ENCODE data around the gene TRIM7.
"Not testable (repeated sequence)": the region's sequence is repeated elsewhere in the genome, so short reads cannot be mapped to it uniquely, and the experiment has no call there.

Gene TRIM7

DNA sequence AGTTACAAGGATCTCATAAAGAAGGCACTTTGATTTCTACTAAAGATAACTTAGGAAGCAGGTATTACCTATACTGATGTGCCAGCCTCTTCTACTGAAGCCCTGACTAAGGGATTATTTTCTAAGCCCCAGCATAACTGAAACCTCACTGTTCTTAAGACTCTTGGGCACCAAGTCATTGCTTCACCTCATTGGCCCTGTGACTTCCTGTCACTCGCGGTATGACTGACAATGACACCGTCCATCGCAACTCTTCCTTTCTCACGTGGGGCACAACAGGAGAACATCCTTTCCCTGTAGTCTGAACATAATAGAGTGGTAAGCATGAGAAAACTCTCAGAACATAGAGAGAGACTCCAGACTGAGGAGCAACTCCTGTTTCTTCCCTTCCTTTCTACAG is 51.2 kb downstream of the TRIM7 start:
- Histone ChIP-seq H3K4me2 (ENCODE audit: low read length) (no peak overlapping the region), H2AFZ (no peak overlapping the region), H3K4me1 (no peaks in the 10 kb centered on the region), H3K79me2 (no peaks in the 10 kb centered on the region), H3K9me3 (ENCODE audit: control insufficient read depth, low read length) (no peaks in the 10 kb centered on the region), H3K27me3 (ENCODE audit: control insufficient read depth, insufficient read depth, low read length) (no peaks in the 10 kb centered on the region), H3K36me3 (ENCODE audit: control insufficient read depth, insufficient read depth, low read length) (no peaks in the 10 kb centered on the region), H3K4me3 (ENCODE audit: low read depth, low read length) (no peak overlapping the region), H3K9ac (no peak overlapping the region), H3K27ac (no peak overlapping the region)
- TF ChIP-seq CTCF (IDR thresholded peaks at IDR 0.05): no peak

GRCh38 chr5:181152406-181152805 is 52.6 kb downstream of the TRIM7 start:
- Histone ChIP-seq H3K27ac (no peak overlapping the region), H3K9ac (no peak overlapping the region), H3K27me3 (ENCODE audit: control insufficient read depth, insufficient read depth, low read length) (no peaks in the 10 kb centered on the region), H3K4me1 (no peaks in the 10 kb centered on the region), H3K36me3 (ENCODE audit: control insufficient read depth, insufficient read depth, low read length) (no peaks in the 10 kb centered on the region), H3K79me2 (no peaks in the 10 kb centered on the region), H3K4me2 (ENCODE audit: low read length) (no peak overlapping the region), H3K9me3 (ENCODE audit: control insufficient read depth, low read length) (no peaks in the 10 kb centered on the region), H2AFZ (no peak overlapping the region), H3K4me3 (ENCODE audit: low read depth, low read length) (no peak overlapping the region)
- no peak for TF ChIP-seq CTCF (IDR thresholded peaks at IDR 0.05)

- Histone ChIP-seq H3K27me3 (ENCODE audit: control insufficient read depth, insufficient read depth, low read length) (no peaks in the 10 kb centered on the region), H3K27ac (no peak overlapping the region), H3K4me3 (ENCODE audit: low read depth, low read length) (no peak overlapping the region), H3K4me2 (ENCODE audit: low read length) (no peak overlapping the region), H2AFZ (no peak overlapping the region), H3K79me2 (no peaks in the 10 kb centered on the region), H3K4me1 (no peaks in the 10 kb centered on the region), H3K9me3 (ENCODE audit: control insufficient read depth, low read length) (no peaks in the 10 kb centered on the region), H3K9ac (no peak overlapping the region), H3K36me3 (ENCODE audit: control insufficient read depth, insufficient read depth, low read length) (no peaks in the 10 kb centered on the region)
- TF ChIP-seq CTCF (IDR thresholded peaks at IDR 0.05): no peak
Observed at GRCh38 chr5:181151146-181151545, 53.9 kb downstream of the TRIM7 start.

DNA sequence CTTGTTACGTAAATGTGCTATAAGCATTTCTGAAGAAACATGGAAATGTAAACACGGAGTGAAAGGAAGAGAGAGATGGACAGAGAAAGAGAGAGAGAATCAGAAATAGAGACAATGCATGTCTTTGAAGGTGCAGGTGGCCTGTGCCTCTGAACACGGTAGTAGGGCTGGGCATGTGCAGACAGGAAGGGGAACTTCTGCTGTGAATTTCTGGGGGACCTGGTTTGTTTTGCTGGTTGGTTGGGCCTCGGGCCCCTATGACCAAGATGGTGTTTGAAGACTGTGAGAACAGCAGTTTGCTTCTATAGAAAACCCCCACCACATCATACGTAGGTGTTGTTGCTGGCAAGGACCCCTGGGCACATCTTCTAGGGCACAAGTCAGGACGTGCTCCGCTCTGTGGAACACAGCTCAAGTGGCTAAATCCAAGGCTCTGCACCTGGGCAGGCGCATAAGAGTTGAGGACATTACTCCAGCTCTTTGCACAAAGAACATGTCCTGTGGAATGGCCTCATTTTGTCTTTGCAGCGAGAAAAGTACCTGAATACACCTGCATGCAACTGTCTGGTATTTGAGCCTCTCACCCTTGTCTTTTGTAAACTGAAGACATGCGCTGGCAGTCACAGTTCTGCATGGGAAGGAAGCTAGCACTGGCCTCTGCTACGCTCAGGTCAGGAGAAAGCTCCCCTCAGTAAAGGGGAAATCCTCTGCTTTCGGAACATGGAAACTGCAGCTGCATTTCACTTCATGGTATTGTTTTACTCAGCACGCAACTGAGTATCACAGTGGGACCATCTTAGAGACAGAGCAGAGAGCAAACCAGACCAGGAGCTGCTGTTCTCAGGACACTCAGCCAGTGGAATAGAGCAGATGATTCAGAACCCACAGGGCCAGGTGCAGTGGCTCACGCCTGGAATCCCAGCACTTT is 54.9 kb downstream of the TRIM7 start:
- Histone ChIP-seq H3K27ac (no peak overlapping the region), H3K36me3 (ENCODE audit: control insufficient read depth, insufficient read depth, low read length) (no peaks in the 10 kb centered on the region), H3K9ac (no peak overlapping the region), H3K4me2 (ENCODE audit: low read length) (no peak overlapping the region), H3K4me3 (ENCODE audit: low read depth, low read length) (no peak overlapping the region), H3K79me2 (no peaks in the 10 kb centered on the region), H3K4me1 (no peaks in the 10 kb centered on the region), H3K27me3 (ENCODE audit: control insufficient read depth, insufficient read depth, low read length) (no peaks in the 10 kb centered on the region), H3K9me3 (ENCODE audit: control insufficient read depth, low read length) (no peaks in the 10 kb centered on the region), H2AFZ (no peak overlapping the region)
- TF ChIP-seq CTCF (IDR thresholded peaks at IDR 0.05): no peak

DNA sequence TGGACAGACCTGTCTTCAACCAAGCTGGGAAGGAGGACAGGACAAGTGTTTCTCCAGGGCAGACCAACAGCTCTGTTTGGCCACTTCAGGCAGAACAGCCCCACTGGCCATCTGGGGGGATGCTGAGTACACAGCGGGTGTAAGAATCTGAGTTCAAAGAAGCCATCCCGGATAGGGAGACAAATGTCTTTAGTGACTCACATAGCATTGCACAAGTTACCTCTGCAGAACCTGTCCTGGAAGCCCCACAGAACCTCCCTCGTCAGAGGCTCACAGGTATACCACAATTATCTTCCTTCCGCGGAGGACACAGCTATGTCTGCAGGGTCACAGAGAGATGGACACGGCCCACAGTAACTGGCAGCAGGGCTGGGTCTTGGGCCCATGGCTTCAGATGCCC is 55.6 kb downstream of the TRIM7 start:
- H3K27me3 ChIP-seq (ENCODE audit: control insufficient read depth, insufficient read depth, low read length): no peaks in the 10 kb centered on the region
- H3K4me2 ChIP-seq (ENCODE audit: low read length): no peak overlapping the region
- no peak overlapping the region for H2AFZ ChIP-seq
- no peak overlapping the region for H3K27ac ChIP-seq
- H3K4me3 ChIP-seq (ENCODE audit: low read depth, low read length): no peak overlapping the region
- no peak overlapping the region for H3K9ac ChIP-seq
- TF ChIP-seq CTCF (IDR thresholded peaks at IDR 0.05): no peak
- no peaks in the 10 kb centered on the region for H3K79me2 ChIP-seq
- no peaks in the 10 kb centered on the region for H3K4me1 ChIP-seq
- no peaks in the 10 kb centered on the region for H3K36me3 ChIP-seq (ENCODE audit: control insufficient read depth, insufficient read depth, low read length)
- no peaks in the 10 kb centered on the region for H3K9me3 ChIP-seq (ENCODE audit: control insufficient read depth, low read length)

- H3K9ac ChIP-seq; H3K4me1 ChIP-seq; H3K79me2 ChIP-seq; H3K9me3 ChIP-seq (ENCODE audit: control insufficient read depth, low read length); H3K4me3 ChIP-seq (ENCODE audit: low read depth, low read length); H2AFZ ChIP-seq; H3K27ac ChIP-seq; H3K36me3 ChIP-seq (ENCODE audit: control insufficient read depth, insufficient read depth, low read length); H3K27me3 ChIP-seq (ENCODE audit: control insufficient read depth, insufficient read depth, low read length); H3K4me2 ChIP-seq (ENCODE audit: low read length): not testable (repeated sequence)
Observed at GRCh38 chr5:181146927-181147636, 57.9 kb downstream of the TRIM7 start, which contains the start of gene OR2V2. OR2V2 (plus strand) TSS chr5:181147586; CDS start chr5:181154943, 7,357 bp downstream.
